HFFc6 (cell line): ENCODE results near the gene GPR107. TPM values are rescaled to one million over a fixed set of nuclear protein-coding genes. Genes with fewer than 3 reads are reported as not detected.

ENCODE experiments used
- DNase-seq: peaks from one replicate; pipeline ENCODE4 v3.0.0-alpha.2; 2018
- H3K27ac Mint-ChIP-seq: 2 replicates; pipeline ENCODE4 v1.8.0; 2020; ENCODE audit warnings: mild to moderate bottlenecking, mixed read lengths
- H3K27me3 Mint-ChIP-seq: 2 replicates; pipeline ENCODE4 v1.8.0; 2021; ENCODE audit warnings: mild to moderate bottlenecking, moderate library complexity, mixed read lengths; ENCODE audit not compliant: insufficient read depth
- H3K36me3 Mint-ChIP-seq: 2 replicates; pipeline ENCODE4 v1.8.0; 2021; ENCODE audit warnings: low read depth, mixed read lengths
- H3K4me1 Mint-ChIP-seq: 2 replicates; pipeline ENCODE4 v1.8.0; 2020; ENCODE audit warnings: low read depth, mixed read lengths
- H3K4me3 Mint-ChIP-seq: 2 replicates; pipeline ENCODE4 v1.8.0; 2020; ENCODE audit warnings: mild to moderate bottlenecking, moderate library complexity, mixed read lengths
- H3K9me3 Mint-ChIP-seq: 2 replicates; pipeline ENCODE4 v1.8.0; 2020; ENCODE audit warnings: mild to moderate bottlenecking, mixed read lengths
- total RNA-seq, 6 experiments: library from RNA; stranded (reverse); fragmentation: NEBNext Ultra II Directional; extraction: Animal tissue kit (Norgen Biotek cat#: 25700); gene quantifications; 2 replicates in 1 of 6; 3 replicates in 5 of 6; pipeline ENCODE4 v1.2.3, GENCODE V29; 2021
- TF ChIP-seq, protein P1 (sequence below): fragments of 200-600 bp; sonication (generic); IDR thresholded peaks from 2 replicates; pipeline ENCODE4 v1.5.0; 2021; ENCODE audit warnings: antibody characterized with exemption, mild to moderate bottlenecking

Gene GPR107
- total RNA-seq, 6 experiments from 2014 or later = 44.9 to 51.2 (median 48.5) TPM

DNA sequence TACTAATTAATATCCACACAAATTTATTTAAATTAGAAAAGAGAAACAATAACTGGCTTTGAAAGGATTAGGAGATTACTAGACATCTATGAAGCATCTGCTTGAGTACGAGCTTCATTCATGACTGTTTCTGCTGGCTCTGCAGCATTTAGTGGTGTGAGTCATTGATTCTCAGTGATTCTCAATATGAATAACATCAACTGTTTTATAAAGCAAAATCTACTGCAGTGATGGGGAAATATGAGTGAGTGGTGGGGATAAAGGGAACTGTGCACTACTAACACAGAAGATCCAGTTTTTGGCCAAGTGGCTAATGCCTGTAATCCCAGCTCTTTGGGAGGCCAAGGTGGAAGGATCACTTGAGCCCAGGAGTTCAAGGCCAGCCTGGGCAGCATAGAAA lies 19.1 kb upstream of the GPR107 start:
- peak overlapping the region; percentile 10 for H3K4me3 Mint-ChIP-seq
- H3K4me1 Mint-ChIP-seq = peaks cover 38% of the 10 kb centered on the region

GRCh38 chr9:130036099-130036498 lies 17.6 kb upstream of the GPR107 start:
- H3K27ac Mint-ChIP-seq = peak overlapping the region; percentile 21; the same call in 1 of the 2 replicates
- peaks cover 34% of the 10 kb centered on the region for H3K4me1 Mint-ChIP-seq
- H3K4me3 Mint-ChIP-seq = no peak overlapping the region; the same call in 1 of the 2 replicates
- no peaks in the 10 kb centered on the region for H3K9me3 Mint-ChIP-seq
- peak; percentile 21 for DNase-seq
- TF ChIP-seq, protein P1, sequence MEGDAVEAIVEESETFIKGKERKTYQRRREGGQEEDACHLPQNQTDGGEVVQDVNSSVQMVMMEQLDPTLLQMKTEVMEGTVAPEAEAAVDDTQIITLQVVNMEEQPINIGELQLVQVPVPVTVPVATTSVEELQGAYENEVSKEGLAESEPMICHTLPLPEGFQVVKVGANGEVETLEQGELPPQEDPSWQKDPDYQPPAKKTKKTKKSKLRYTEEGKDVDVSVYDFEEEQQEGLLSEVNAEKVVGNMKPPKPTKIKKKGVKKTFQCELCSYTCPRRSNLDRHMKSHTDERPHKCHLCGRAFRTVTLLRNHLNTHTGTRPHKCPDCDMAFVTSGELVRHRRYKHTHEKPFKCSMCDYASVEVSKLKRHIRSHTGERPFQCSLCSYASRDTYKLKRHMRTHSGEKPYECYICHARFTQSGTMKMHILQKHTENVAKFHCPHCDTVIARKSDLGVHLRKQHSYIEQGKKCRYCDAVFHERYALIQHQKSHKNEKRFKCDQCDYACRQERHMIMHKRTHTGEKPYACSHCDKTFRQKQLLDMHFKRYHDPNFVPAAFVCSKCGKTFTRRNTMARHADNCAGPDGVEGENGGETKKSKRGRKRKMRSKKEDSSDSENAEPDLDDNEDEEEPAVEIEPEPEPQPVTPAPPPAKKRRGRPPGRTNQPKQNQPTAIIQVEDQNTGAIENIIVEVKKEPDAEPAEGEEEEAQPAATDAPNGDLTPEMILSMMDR = no peak
- peaks cover 3% of the 10 kb centered on the region for H3K27me3 Mint-ChIP-seq
- no peaks in the 10 kb centered on the region for H3K36me3 Mint-ChIP-seq

More for the DNA sequence above, 19.1 kb upstream of the GPR107 start:
- DNase-seq = peak; percentile 78
- Mint-ChIP-seq H3K27me3 (peaks cover 3% of the 10 kb centered on the region), H3K27ac (peak overlapping the region; percentile 47), H3K9me3 (no peaks in the 10 kb centered on the region), H3K36me3 (no peaks in the 10 kb centered on the region)
- TF ChIP-seq, protein P1 = no peak

DNA sequence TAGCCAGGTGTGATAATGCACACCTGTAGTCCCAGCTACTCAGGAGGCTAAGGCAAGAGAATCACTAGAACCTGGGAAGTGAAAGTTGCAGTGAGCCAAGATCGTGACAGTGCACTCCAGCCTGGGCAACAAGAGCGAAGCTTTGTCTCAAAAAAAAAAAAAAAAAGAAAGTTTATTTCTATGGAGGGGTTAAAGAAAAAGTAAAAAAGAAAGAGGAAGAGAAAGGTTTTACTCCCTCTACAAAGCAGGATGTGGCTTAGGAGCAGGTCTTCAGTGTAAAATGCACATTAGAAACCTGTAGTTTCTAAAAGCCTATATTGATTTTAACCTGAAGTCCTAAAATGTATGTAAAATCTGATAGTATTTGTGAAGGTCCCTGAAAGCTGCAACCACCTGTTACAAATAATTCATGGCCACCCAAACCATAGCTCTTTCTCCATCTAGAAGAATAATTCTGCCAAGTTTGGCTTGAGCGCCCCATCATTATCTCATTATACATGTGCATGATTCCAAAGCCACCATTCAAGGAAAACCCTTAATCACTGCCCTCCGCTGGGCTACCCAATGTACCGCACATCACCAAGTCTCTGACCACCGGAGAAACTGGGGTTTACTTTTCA lies 14.1 kb upstream of the GPR107 start:
- DNase-seq = no peak
- TF ChIP-seq, protein P1 = peak; percentile 37; the same call in 1 of the 2 replicates
- Mint-ChIP-seq H3K4me1 (peaks cover 48% of the 10 kb centered on the region), H3K9me3 (no peaks in the 10 kb centered on the region), H3K36me3 (peaks cover 4% of the 10 kb centered on the region; the same call in 1 of the 2 replicates), H3K27ac (no peak overlapping the region), H3K4me3 (no peak overlapping the region), H3K27me3 (peaks cover 7% of the 10 kb centered on the region)

- Mint-ChIP-seq H3K4me3 (peak overlapping the region; percentile 99), H3K36me3 (peaks cover 4% of the 10 kb centered on the region; the same call in 1 of the 2 replicates), H3K27me3 (peaks cover 5% of the 10 kb centered on the region), H3K9me3 (no peaks in the 10 kb centered on the region), H3K4me1 (peaks cover 41% of the 10 kb centered on the region), H3K27ac (peak overlapping the region; percentile 90; the same call in 1 of the 2 replicates)
- TF ChIP-seq, protein P1 = no peak
- no peak for DNase-seq
Measured at GRCh38 chr9:130040984-130041647, 12.6 kb upstream of the GPR107 start.

GRCh38 chr9:130041648-130042405 lies 11.9 kb upstream of the GPR107 start:
- Mint-ChIP-seq H3K4me3 (peak overlapping the region; percentile 99), H3K36me3 (peaks cover 4% of the 10 kb centered on the region; the same call in 1 of the 2 replicates), H3K9me3 (no peaks in the 10 kb centered on the region), H3K27me3 (peaks cover 5% of the 10 kb centered on the region), H3K27ac (peak overlapping the region; percentile 90), H3K4me1 (peaks cover 35% of the 10 kb centered on the region)
- DNase-seq = no peak
- TF ChIP-seq, protein P1 = no peak
